ENCODE measurements around the gene TTC4.

The TTC4 gene

GRCh38 chr1:54715493-54716298, at the start of gene TTC4:
Gene TTC4, plus strand, starts transcription at chr1:54715861. Its CDS starts 48 bp downstream, at chr1:54715909.
- DNase-seq (ENCODE audit: low read depth): peak; percentile 91

GRCh38 chr1:54666333-54666732, 49.3 kb upstream of the TTC4 start:
- DNase-seq (ENCODE audit: low read depth): no peak

GRCh38 chr1:54667797-54668196, 47.9 kb upstream of the TTC4 start:
- DNase-seq (ENCODE audit: low read depth): no peak

GRCh38 chr1:54668567-54668966, 47.1 kb upstream of the TTC4 start:
- DNase-seq (ENCODE audit: low read depth): no peak

- DNase-seq (ENCODE audit: low read depth): peak; percentile 71
Measured at GRCh38 chr1:54671985-54672608, 43.6 kb upstream of the TTC4 start.

GRCh38 chr1:54678776-54679643, 36.7 kb upstream of the TTC4 start:
- no peak for DNase-seq (ENCODE audit: low read depth)

GRCh38 chr1:54679706-54680105, 36.0 kb upstream of the TTC4 start:
- no peak for DNase-seq (ENCODE audit: low read depth)

- no peak for DNase-seq (ENCODE audit: low read depth)
Measured at GRCh38 chr1:54680387-54680786, 35.3 kb upstream of the TTC4 start.

GRCh38 chr1:54681358-54681757, 34.3 kb upstream of the TTC4 start:
- peak; percentile 15 for DNase-seq (ENCODE audit: low read depth)

GRCh38 chr1:54683453-54683852, 32.2 kb upstream of the TTC4 start:
- no peak for DNase-seq (ENCODE audit: low read depth)

GRCh38 chr1:54685335-54685905, 30.2 kb upstream of the TTC4 start:
- DNase-seq (ENCODE audit: low read depth): no peak

- DNase-seq (ENCODE audit: low read depth): no peak
Measured at GRCh38 chr1:54686155-54686554, 29.5 kb upstream of the TTC4 start.

GRCh38 chr1:54694771-54695170, 20.9 kb upstream of the TTC4 start:
- no peak for DNase-seq (ENCODE audit: low read depth)

- no peak for DNase-seq (ENCODE audit: low read depth)
Measured at GRCh38 chr1:54695221-54695620, 20.4 kb upstream of the TTC4 start.

- peak; percentile 40 for DNase-seq (ENCODE audit: low read depth)
Measured at GRCh38 chr1:54695764-54696163, 19.9 kb upstream of the TTC4 start.

- no peak for DNase-seq (ENCODE audit: low read depth)
Measured at GRCh38 chr1:54696262-54696661, 19.4 kb upstream of the TTC4 start.

- DNase-seq (ENCODE audit: low read depth): no peak
Measured at GRCh38 chr1:54697896-54698295, 17.8 kb upstream of the TTC4 start.

GRCh38 chr1:54698346-54698745, 17.3 kb upstream of the TTC4 start:
- no peak for DNase-seq (ENCODE audit: low read depth)

- DNase-seq (ENCODE audit: low read depth): no peak
Measured at GRCh38 chr1:54699936-54700525, 15.6 kb upstream of the TTC4 start.

- no peak for DNase-seq (ENCODE audit: low read depth)
Measured at GRCh38 chr1:54701066-54701465, 14.6 kb upstream of the TTC4 start.

- no peak for DNase-seq (ENCODE audit: low read depth)
Measured at GRCh38 chr1:54701996-54702395, 13.7 kb upstream of the TTC4 start.

- no peak for DNase-seq (ENCODE audit: low read depth)
Measured at GRCh38 chr1:54703471-54703870, 12.2 kb upstream of the TTC4 start.

Measured in ELR (cell line).